Upper lobe of right lung (tissue), 1 donor: Measurements from ENCODE around the gene ZNF705A. TPM values are rescaled to one million over a fixed set of nuclear protein-coding genes. Genes with fewer than 3 reads are reported as not detected.
A peak's percentile ranks its signal among the peaks of the same experiment; 100 is the strongest.
"Not testable (repeated sequence)": the region's sequence is repeated elsewhere in the genome, so short reads cannot be mapped to it uniquely, and the experiment has no call there.

Experiments
- ATAC-seq: fragments of 200-7000 bp; cut with Tn5 transposase; one replicate; pipeline ENCODE4 v1.9.1; 2020; ENCODE audit warnings: mild to moderate bottlenecking, moderate library complexity
- DNase-seq: peaks from one replicate; pipeline ENCODE4 v3.0.0-alpha.2; 2020
- H3K27ac ChIP-seq: fragments of 200-600 bp; one replicate; pipeline ENCODE4 v1.8.0; 2022
- H3K27me3 ChIP-seq: fragments of 200-600 bp; one replicate; pipeline ENCODE4 v1.8.0; 2022; ENCODE audit warnings: mild to moderate bottlenecking
- H3K36me3 ChIP-seq: fragments of 200-600 bp; one replicate; pipeline ENCODE4 v1.8.0; 2022
- H3K4me1 ChIP-seq: fragments of 200-600 bp; one replicate; pipeline ENCODE4 v1.8.0; 2022
- H3K4me3 ChIP-seq: fragments of 200-600 bp; one replicate; pipeline ENCODE4 v1.8.0; 2022; ENCODE audit warnings: mild to moderate bottlenecking
- H3K9me3 ChIP-seq: fragments of 200-600 bp; one replicate; pipeline ENCODE4 v1.8.0; 2022
- intact Hi-C: fragments of 100-400 bp; cut with DNase I; formaldehyde crosslinking; loops from one replicate; pipeline ENCODE4 v1.11.0; 2022
- long read RNA-seq: library from polyadenylated mRNA; unstranded; transcript quantifications from one replicate; pipeline ENCODE4 v2.0.0, GENCODE V29; 2021
- total RNA-seq: library from RNA; stranded (reverse); fragmentation: NEBNext Ultra II Directional; extraction: Animal tissue kit (Norgen Biotek cat#: 25700); gene quantifications from one replicate; pipeline ENCODE4 v1.2.1, GENCODE V29; 2021
- TF ChIP-seq, protein P1 (sequence below): fragments of 200-600 bp; IDR thresholded peaks from one replicate; pipeline ENCODE4 v1.8.0; 2022; ENCODE audit warnings: antibody characterized with exemption
- donor health status: DM: no; HTN: yes; CAD: no; lungs with severe emphysema.

ZNF705A gene
- total RNA-seq = not detected
- long read RNA-seq, partial matches to known transcripts = 0 of 1 reads
- long read RNA-seq, other reads (novel, unspliced or antisense) = 1 of 1 reads

DNA sequence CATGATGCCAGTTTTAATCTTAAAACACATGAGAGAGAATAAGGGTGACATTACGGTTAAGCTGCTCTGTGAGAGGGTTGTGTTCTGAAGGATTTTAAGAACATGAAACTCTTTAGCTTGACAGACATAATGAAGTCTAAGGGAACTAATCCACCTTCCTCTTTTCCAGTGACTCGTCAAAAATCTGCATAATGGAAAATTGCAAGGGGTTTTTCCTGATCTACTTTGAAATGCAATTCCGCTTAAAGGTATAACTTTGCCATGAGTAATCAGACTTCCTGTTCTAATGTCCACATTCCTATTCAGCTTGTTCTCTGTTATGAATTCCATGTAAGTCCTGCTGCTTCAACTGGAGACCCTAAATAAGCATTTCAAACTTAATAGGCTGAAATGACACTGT is at the start of gene ZNF705A:
Gene ZNF705A, plus strand, starts transcription at position 171 of the 400 bp plus-strand sequence. CDS start 15,611 bp downstream, outside the sequence.
- TF ChIP-seq, protein P1, sequence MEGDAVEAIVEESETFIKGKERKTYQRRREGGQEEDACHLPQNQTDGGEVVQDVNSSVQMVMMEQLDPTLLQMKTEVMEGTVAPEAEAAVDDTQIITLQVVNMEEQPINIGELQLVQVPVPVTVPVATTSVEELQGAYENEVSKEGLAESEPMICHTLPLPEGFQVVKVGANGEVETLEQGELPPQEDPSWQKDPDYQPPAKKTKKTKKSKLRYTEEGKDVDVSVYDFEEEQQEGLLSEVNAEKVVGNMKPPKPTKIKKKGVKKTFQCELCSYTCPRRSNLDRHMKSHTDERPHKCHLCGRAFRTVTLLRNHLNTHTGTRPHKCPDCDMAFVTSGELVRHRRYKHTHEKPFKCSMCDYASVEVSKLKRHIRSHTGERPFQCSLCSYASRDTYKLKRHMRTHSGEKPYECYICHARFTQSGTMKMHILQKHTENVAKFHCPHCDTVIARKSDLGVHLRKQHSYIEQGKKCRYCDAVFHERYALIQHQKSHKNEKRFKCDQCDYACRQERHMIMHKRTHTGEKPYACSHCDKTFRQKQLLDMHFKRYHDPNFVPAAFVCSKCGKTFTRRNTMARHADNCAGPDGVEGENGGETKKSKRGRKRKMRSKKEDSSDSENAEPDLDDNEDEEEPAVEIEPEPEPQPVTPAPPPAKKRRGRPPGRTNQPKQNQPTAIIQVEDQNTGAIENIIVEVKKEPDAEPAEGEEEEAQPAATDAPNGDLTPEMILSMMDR = no peak
- intact Hi-C loops = no loop called here
- DNase-seq (no peak), ATAC-seq (peak; percentile 53)
- no peaks in the 10 kb centered on the region for H3K9me3 ChIP-seq
- H3K27ac ChIP-seq = peak within 1 kb of the TSS; percentile 59
- H3K4me3 ChIP-seq = no peak within 1 kb of the TSS
- H3K4me1 ChIP-seq = peaks cover 8% of the 10 kb centered on the region
- H3K36me3 ChIP-seq = no peaks in the 10 kb centered on the region
- no peaks in the 10 kb centered on the region for H3K27me3 ChIP-seq

- ATAC-seq (peak; percentile 94), DNase-seq (peak; percentile 68)
- Histone ChIP-seq H3K27ac (no peak overlapping the region), H3K4me1 (no peaks in the 10 kb centered on the region), H3K9me3 (no peaks in the 10 kb centered on the region), H3K4me3 (peak overlapping the region; percentile 17), H3K27me3 (no peaks in the 10 kb centered on the region), H3K36me3 (no peaks in the 10 kb centered on the region)
- TF ChIP-seq, protein P1 = peak; percentile 98
- intact Hi-C loops = no loop called here
These were observed 47.9 kb upstream of the ZNF705A start for GRCh38 chr12:8108808-8109398.

GRCh38 chr12:8113117-8113516 is 43.7 kb upstream of the ZNF705A start:
- ATAC-seq, intact Hi-C loops, H3K36me3 ChIP-seq, H3K27ac ChIP-seq, H3K27me3 ChIP-seq, H3K4me1 ChIP-seq, H3K9me3 ChIP-seq, H3K4me3 ChIP-seq, DNase-seq: not testable (repeated sequence)

GRCh38 chr12:8120072-8120713 is 36.6 kb upstream of the ZNF705A start:
- no peaks in the 10 kb centered on the region for H3K9me3 ChIP-seq
- DNase-seq = no peak
- H3K36me3 ChIP-seq = no peaks in the 10 kb centered on the region
- intact Hi-C loops = no loop called here
- H3K27ac ChIP-seq = no peak overlapping the region
- no peak for ATAC-seq
- H3K27me3 ChIP-seq = no peaks in the 10 kb centered on the region
- TF ChIP-seq, protein P1 = no peak
- no peak overlapping the region for H3K4me3 ChIP-seq
- no peaks in the 10 kb centered on the region for H3K4me1 ChIP-seq

DNA sequence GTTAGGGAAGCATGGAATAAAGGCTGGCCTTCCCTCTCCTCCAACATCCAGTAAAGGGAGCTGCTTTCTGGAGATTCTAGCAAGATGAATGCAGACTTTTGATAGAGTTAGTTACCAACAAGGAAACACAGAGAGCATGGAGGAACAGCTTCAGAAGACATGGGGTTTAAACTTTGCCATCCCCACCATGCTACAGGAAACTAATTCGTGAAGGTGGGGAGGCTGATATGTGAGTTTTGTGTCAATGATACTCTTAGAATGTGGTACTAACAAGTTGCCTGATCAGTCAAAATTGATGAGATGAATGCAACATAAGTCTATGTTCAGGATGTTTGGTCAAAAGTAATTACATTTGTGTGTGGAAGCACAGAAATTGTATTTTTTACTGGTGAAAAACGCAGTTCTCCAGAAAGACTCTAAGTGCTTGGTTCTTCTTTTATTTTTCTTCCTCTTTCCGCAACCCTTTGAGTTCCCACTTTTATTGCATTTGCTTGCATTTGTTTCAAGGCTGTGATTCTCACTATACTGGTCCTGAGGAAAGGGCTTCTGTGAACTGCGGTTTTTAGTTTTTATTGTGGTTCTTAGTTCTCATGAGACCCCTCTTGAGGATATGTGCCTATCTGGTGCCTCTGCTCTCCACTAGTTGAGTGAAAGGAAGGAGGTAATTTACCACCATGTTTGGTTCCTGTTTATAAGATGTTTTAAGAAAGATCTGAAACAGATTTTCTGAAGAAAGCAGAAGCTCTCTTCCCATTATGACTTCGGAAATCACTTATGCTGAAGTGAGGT is 33.5 kb upstream of the ZNF705A start, which contains the start of gene CLEC4A:
Gene CLEC4A, plus strand, starts transcription at position 494 of the 789 bp plus-strand sequence. Its CDS starts 262 bp downstream, at position 756.
- H3K9me3 ChIP-seq = no peaks in the 10 kb centered on the region
- H3K27me3 ChIP-seq = no peaks in the 10 kb centered on the region
- ATAC-seq (peak; percentile 46), DNase-seq (no peak)
- intact Hi-C loops = no loop called here
- no peaks in the 10 kb centered on the region for H3K36me3 ChIP-seq
- H3K4me3 ChIP-seq = peak within 1 kb of the TSS; percentile 9
- H3K4me1 ChIP-seq = no peaks in the 10 kb centered on the region
- H3K27ac ChIP-seq = peak within 1 kb of the TSS; percentile 53
- TF ChIP-seq, protein P1 = no peak
